ENCODE measurements around the gene CDKAL1. TPM values are rescaled to one million over a fixed set of nuclear protein-coding genes. Genes with fewer than 3 reads are reported as not detected.

The CDKAL1 gene
- total RNA-seq, 1 donor from 2014 or later, result 14.8 TPM

GRCh38 chr6:20850686-20851416, 316.6 kb downstream of the CDKAL1 start:
- Mint-ChIP-seq H3K27me3 (ENCODE audit: unreplicated experiment) (no peaks in the 10 kb centered on the region), H3K36me3 (ENCODE audit: unreplicated experiment) (no peaks in the 10 kb centered on the region), H3K4me1 (ENCODE audit: unreplicated experiment) (peaks cover 1% of the 10 kb centered on the region), H3K4me3 (ENCODE audit: unreplicated experiment) (no peak overlapping the region), H3K9me3 (ENCODE audit: unreplicated experiment) (no peaks in the 10 kb centered on the region), H3K27ac (ENCODE audit: unreplicated experiment) (no peak overlapping the region)
- no peak for TF ChIP-seq CTCF (IDR thresholded peaks at IDR 0.05)
- no peak for DNase-seq (ENCODE audit: extremely low spot score, unreplicated experiment)

- no peak overlapping the region for H3K27ac Mint-ChIP-seq (ENCODE audit: unreplicated experiment)
Observed at GRCh38 chr6:20851795-20852194, 317.5 kb downstream of the CDKAL1 start.

GRCh38 chr6:20853828-20854227, 319.6 kb downstream of the CDKAL1 start:
- no peaks in the 10 kb centered on the region for H3K27me3 Mint-ChIP-seq (ENCODE audit: unreplicated experiment)

More at GRCh38 chr6:20851795-20852194, 317.5 kb downstream of the CDKAL1 start:
- Mint-ChIP-seq H3K9me3 (ENCODE audit: unreplicated experiment) (no peaks in the 10 kb centered on the region), H3K36me3 (ENCODE audit: unreplicated experiment) (no peaks in the 10 kb centered on the region), H3K4me1 (ENCODE audit: unreplicated experiment) (peaks cover 1% of the 10 kb centered on the region), H3K4me3 (ENCODE audit: unreplicated experiment) (no peak overlapping the region), H3K27me3 (ENCODE audit: unreplicated experiment) (no peaks in the 10 kb centered on the region)
- no peak for DNase-seq (ENCODE audit: extremely low spot score, unreplicated experiment)
- TF ChIP-seq CTCF (IDR thresholded peaks at IDR 0.05), result no peak

GRCh38 chr6:20856681-20857288, 322.5 kb downstream of the CDKAL1 start:
- TF ChIP-seq CTCF (IDR thresholded peaks at IDR 0.05), result no peak
- Mint-ChIP-seq H3K4me3 (ENCODE audit: unreplicated experiment) (no peak overlapping the region), H3K4me1 (ENCODE audit: unreplicated experiment) (no peaks in the 10 kb centered on the region), H3K27ac (ENCODE audit: unreplicated experiment) (no peak overlapping the region), H3K27me3 (ENCODE audit: unreplicated experiment) (no peaks in the 10 kb centered on the region), H3K9me3 (ENCODE audit: unreplicated experiment) (no peaks in the 10 kb centered on the region), H3K36me3 (ENCODE audit: unreplicated experiment) (no peaks in the 10 kb centered on the region)
- no peak for DNase-seq (ENCODE audit: extremely low spot score, unreplicated experiment)

More at GRCh38 chr6:20853828-20854227, 319.6 kb downstream of the CDKAL1 start:
- Mint-ChIP-seq H3K4me1 (ENCODE audit: unreplicated experiment) (no peaks in the 10 kb centered on the region), H3K27ac (ENCODE audit: unreplicated experiment) (no peak overlapping the region), H3K4me3 (ENCODE audit: unreplicated experiment) (no peak overlapping the region), H3K9me3 (ENCODE audit: unreplicated experiment) (no peaks in the 10 kb centered on the region), H3K36me3 (ENCODE audit: unreplicated experiment) (no peaks in the 10 kb centered on the region)
- no peak for DNase-seq (ENCODE audit: extremely low spot score, unreplicated experiment)
- no peak for TF ChIP-seq CTCF (IDR thresholded peaks at IDR 0.05)

- no peak for TF ChIP-seq CTCF (IDR thresholded peaks at IDR 0.05)
- Mint-ChIP-seq H3K27ac (ENCODE audit: unreplicated experiment) (no peak overlapping the region), H3K36me3 (ENCODE audit: unreplicated experiment) (no peaks in the 10 kb centered on the region), H3K4me3 (ENCODE audit: unreplicated experiment) (no peak overlapping the region), H3K9me3 (ENCODE audit: unreplicated experiment) (no peaks in the 10 kb centered on the region), H3K27me3 (ENCODE audit: unreplicated experiment) (no peaks in the 10 kb centered on the region), H3K4me1 (ENCODE audit: unreplicated experiment) (peaks cover 5% of the 10 kb centered on the region)
- no peak for DNase-seq (ENCODE audit: extremely low spot score, unreplicated experiment)
Observed at GRCh38 chr6:20861481-20861880, 327.2 kb downstream of the CDKAL1 start.

Data from osteocyte (in vitro differentiated cells).